ENCODE data around the gene KLF5.

DNA sequence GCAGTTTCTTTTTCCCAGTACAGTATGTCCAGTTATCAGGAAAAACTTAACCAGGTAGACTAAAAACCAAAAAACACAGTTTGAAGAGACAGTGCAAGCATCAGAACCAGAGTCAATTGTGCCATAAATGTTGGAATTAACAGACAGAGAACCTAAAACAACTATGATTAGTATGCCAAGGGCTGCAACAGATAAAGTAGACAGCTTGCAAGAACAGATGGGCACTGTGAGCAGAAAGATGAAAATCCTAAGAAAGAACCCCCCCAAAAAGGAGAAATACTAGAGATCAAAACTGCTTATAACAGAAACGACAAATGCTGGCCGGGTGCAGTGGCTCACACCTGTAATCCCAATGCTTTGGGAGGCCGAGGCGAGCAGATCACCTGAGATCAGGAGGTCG lies 47.1 kb upstream of the KLF5 start:
- TF ChIP-seq, protein P1, sequence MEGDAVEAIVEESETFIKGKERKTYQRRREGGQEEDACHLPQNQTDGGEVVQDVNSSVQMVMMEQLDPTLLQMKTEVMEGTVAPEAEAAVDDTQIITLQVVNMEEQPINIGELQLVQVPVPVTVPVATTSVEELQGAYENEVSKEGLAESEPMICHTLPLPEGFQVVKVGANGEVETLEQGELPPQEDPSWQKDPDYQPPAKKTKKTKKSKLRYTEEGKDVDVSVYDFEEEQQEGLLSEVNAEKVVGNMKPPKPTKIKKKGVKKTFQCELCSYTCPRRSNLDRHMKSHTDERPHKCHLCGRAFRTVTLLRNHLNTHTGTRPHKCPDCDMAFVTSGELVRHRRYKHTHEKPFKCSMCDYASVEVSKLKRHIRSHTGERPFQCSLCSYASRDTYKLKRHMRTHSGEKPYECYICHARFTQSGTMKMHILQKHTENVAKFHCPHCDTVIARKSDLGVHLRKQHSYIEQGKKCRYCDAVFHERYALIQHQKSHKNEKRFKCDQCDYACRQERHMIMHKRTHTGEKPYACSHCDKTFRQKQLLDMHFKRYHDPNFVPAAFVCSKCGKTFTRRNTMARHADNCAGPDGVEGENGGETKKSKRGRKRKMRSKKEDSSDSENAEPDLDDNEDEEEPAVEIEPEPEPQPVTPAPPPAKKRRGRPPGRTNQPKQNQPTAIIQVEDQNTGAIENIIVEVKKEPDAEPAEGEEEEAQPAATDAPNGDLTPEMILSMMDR (IDR thresholded peaks at IDR 0.05), result no peak
- no peak for TF ChIP-seq ZFX (IDR thresholded peaks at IDR 0.05; ENCODE audit: borderline replicate concordance)

Data from 22Rv1 (cell line).